ELF-1 (cell line): Measurements from ENCODE around the gene NUP43.
A peak's percentile ranks its signal among the peaks of the same experiment; 100 is the strongest.
"Not testable (repeated sequence)": the region's sequence is repeated elsewhere in the genome, so short reads cannot be mapped to it uniquely, and the experiment has no call there.

Source experiments
- DNase-seq: peaks from one replicate; pipeline ENCODE4 v3.0.0-alpha.2; 2016; ENCODE audit warnings: low read depth, low spot score

The NUP43 gene

GRCh38 chr6:149749082-149749593 is 2.8 kb upstream of the NUP43 start:
- DNase-seq = not testable (repeated sequence)

GRCh38 chr6:149745252-149745651 is 1.1 kb downstream of the NUP43 start:
- DNase-seq = not testable (repeated sequence)

GRCh38 chr6:149734915-149735314 is 11.4 kb downstream of the NUP43 start:
- no peak for DNase-seq

GRCh38 chr6:149733089-149733720 is 13.1 kb downstream of the NUP43 start:
- no peak for DNase-seq

- DNase-seq = no peak
Measured at GRCh38 chr6:149729824-149730223, 16.5 kb downstream of the NUP43 start.

GRCh38 chr6:149728499-149729234 is 17.7 kb downstream of the NUP43 start:
- no peak for DNase-seq

- DNase-seq = no peak
Measured at GRCh38 chr6:149727793-149728498, 18.4 kb downstream of the NUP43 start.

- DNase-seq = no peak
Measured at GRCh38 chr6:149725785-149726184, 20.5 kb downstream of the NUP43 start.

- DNase-seq = peak; percentile 40
Measured at GRCh38 chr6:149723771-149724417, 22.4 kb downstream of the NUP43 start.

- no peak for DNase-seq
Measured at GRCh38 chr6:149723262-149723661, 23.1 kb downstream of the NUP43 start.

- DNase-seq = no peak
Measured at GRCh38 chr6:149719531-149719930, 26.8 kb downstream of the NUP43 start.

GRCh38 chr6:149717588-149718458 is 28.5 kb downstream of the NUP43 start, which contains the start of gene LATS1:
LATS1 (minus strand) TSS chr6:149718101; CDS start chr6:149702126, 15,975 bp downstream.
- peak; percentile 100 for DNase-seq

- DNase-seq = no peak
Measured at GRCh38 chr6:149717255-149717587, 29.1 kb downstream of the NUP43 start.

GRCh38 chr6:149716181-149716963 is 30.0 kb downstream of the NUP43 start:
- DNase-seq = no peak

GRCh38 chr6:149714442-149714841 is 31.9 kb downstream of the NUP43 start:
- no peak for DNase-seq

GRCh38 chr6:149711711-149712110 is 34.6 kb downstream of the NUP43 start:
- DNase-seq = no peak

- DNase-seq = no peak
Measured at GRCh38 chr6:149701714-149702113, 44.6 kb downstream of the NUP43 start.

GRCh38 chr6:149699150-149699549 is 47.2 kb downstream of the NUP43 start:
- no peak for DNase-seq

- DNase-seq = no peak
Measured at GRCh38 chr6:149698175-149698574, 48.2 kb downstream of the NUP43 start.

GRCh38 chr6:149696901-149697300 is 49.4 kb downstream of the NUP43 start:
- DNase-seq = no peak
